Posterior cingulate gyrus (tissue), 11 donors: ENCODE results near the gene PTPRQ.

Experiments
- DNase-seq, 10 donors: peaks; one replicate each; pipeline versions ENCODE4 v3.0.0 to v3.0.0-alpha.2; 2020 to 2021; ENCODE audit warnings: mixed read lengths in 3 of 10
- intact Hi-C: fragments of 100-400 bp; cut with DNase I; formaldehyde crosslinking; loops from one replicate; pipeline ENCODE4 v1.15.1; 2023

Gene PTPRQ

GRCh38 chr12:80553316-80553715 is 109.3 kb downstream of the PTPRQ start:
- no peak for DNase-seq

DNA sequence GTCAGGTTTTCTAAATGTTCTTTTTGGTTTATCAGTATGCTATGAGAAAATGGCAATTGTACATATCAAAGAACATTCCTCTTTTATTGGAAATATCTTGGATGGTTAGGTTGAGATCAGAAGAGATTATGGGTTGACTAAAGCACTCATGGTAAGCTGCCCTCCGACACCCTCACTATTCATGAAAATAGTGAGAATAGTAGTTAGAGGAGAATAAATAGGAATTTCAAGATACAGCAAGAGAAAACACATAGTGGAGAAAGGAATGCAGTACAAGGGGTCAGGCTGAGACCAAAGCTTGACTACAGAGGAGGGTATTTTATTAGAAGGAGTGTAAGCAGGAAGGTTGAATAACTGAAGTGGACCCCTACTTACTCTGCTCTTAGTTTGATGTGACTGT is 112.5 kb downstream of the PTPRQ start:
- intact Hi-C loops = no loop called here
- no peak for DNase-seq

More at GRCh38 chr12:80553316-80553715, 109.3 kb downstream of the PTPRQ start:
- intact Hi-C loops = no loop called here

DNA sequence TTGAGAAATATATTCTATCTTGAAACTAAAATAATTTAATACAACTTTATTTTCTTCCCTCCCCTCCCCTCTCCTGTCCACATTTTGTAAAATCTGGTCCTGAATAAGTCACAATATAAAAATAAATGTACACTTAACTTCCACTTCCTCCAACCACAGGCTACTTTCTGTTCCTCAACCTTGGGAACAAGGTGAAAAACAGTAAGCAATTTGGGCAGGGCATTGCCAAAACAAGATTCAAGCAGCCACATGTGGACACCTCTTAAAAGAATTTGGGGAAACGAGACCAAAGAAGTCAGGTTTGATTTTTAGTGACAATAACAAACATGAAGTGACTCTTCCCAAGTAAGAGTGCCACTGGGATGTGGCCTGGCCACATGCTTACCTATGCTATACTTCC is 115.7 kb downstream of the PTPRQ start:
- DNase-seq = no peak
- intact Hi-C loops = no loop called here

GRCh38 chr12:80565271-80565670 is 121.2 kb downstream of the PTPRQ start:
- DNase-seq = no peak
- intact Hi-C loops = no loop called here

GRCh38 chr12:80567401-80567800 is 123.4 kb downstream of the PTPRQ start:
- intact Hi-C loops = no loop called here
- DNase-seq = no peak

DNA sequence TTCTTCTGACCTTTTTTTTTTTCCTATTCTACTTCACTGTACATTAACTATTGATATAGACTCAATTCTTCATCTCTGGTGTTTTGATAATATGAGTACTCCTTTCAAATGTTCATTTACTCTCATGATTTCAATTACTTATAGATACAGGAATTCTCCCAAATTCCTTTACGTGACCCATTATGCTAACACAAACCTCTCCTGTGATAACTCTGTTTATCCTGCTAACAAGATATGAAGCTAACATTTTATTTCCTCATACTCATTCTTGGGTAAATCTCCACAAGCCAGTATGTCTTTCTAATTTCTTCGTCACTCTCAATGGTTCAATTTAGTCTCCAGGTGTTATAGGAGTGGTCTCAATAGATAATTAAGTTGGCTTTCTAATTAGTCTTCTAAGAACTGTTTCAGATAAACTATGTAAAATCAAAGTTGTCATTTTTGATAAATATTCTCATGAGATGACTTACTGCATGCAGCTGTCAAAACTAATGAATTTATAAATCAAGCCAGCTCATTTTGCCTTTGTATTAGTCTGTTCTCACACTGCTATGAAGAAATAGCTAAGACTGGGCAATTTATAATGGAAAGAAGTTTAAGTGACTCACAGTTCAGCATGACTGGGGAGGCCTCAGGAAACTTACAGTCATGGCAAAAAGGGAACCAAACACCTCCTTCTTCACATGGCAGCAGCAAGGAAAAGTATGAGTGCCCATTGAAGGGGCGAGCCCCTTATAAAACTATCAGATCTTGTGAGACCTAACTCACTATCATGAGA is 132.8 kb downstream of the PTPRQ start:
- DNase-seq = no peak
- intact Hi-C loops = no loop called here

DNA sequence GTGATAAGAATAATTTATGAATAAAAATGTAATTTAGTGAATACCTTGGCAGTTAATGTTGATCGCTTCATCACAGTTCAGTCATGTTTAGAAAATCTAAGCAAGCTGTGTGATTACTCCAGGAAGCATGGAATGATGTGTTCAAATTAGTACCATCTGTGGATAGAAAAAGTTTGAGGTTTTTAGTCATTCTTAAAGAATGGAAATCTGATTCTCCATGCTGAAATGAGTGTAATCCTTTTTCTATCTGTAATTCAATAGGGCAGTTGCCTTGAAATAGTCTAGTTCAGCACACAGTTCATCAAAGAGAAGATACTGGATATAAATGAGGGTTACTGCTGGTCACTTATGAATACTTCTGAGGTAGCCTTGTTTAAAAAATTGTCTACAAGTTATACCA is 136.2 kb downstream of the PTPRQ start:
- intact Hi-C loops = no loop called here

DNA sequence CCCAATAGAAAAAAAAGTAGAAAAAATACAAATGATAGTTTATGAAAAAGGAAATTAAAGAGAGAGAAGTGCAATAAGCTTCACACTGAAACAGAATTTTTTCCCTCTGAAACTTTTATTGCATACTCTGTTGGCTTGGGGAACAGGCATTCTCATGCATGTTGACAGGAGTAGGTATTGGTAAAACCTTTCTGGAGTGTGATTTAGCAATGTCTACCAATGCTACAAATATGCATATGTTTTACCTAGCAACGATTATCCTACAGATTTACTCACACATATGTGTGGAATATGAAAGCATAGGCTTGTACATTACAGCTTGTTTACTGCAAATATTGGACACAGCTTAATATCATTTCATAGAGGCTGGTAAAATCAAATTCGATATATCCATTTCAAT is 137.7 kb downstream of the PTPRQ start:
- intact Hi-C loops = no loop called here

More for the DNA sequence above, 136.2 kb downstream of the PTPRQ start:
- DNase-seq = no peak

GRCh38 chr12:80582431-80582830 is 138.4 kb downstream of the PTPRQ start:
- DNase-seq = no peak
- intact Hi-C loops = no loop called here

More for the DNA sequence above, 137.7 kb downstream of the PTPRQ start:
- no peak for DNase-seq

GRCh38 chr12:80589077-80589476 is 145.0 kb downstream of the PTPRQ start:
- intact Hi-C loops = no loop called here
- DNase-seq = no peak

DNA sequence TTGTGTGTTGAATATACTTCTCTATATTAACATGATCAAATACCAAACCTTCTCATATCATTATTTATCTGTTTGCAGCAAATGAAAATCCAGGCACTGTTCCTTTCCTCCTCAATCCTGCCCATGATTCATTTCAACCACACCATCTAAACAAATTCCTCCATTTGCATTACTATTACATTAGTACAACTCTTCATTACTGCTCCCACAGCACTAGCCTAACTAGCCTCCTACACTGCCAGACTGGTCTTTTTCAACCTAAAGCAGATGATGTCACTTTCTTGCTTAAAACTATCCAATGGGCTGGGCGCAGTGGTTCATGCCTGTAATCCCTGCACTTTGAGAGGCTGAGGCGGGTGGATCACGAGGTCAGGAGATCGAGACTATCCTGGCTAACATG is 146.1 kb downstream of the PTPRQ start:
- intact Hi-C loops = no loop called here
- DNase-seq = no peak

- intact Hi-C loops = no loop called here
- no peak for DNase-seq
These were observed 149.7 kb downstream of the PTPRQ start for GRCh38 chr12:80593766-80594165.

DNA sequence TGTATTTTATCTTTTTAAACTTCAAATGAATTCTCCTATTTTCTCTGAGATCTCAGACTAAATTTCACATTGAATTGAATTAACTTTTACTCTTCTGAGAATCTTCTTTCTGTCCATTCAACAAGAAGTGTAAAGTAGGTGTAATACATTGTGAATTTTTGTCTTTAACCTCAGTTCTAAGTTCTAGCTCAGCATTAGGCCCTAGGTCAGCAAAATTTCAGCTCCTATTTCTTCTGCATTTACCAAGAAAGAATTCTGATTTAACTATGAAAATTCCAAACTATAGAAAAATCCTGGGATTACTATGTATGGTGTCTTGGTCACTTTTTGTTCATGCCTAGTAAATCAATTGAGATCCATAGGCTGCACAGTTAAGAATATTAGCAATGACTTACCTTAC is 152.5 kb downstream of the PTPRQ start:
- DNase-seq = no peak
- intact Hi-C loops = no loop called here

GRCh38 chr12:80598004-80598606 is 154.1 kb downstream of the PTPRQ start:
- no peak for DNase-seq
- intact Hi-C loops = no loop called here

DNA sequence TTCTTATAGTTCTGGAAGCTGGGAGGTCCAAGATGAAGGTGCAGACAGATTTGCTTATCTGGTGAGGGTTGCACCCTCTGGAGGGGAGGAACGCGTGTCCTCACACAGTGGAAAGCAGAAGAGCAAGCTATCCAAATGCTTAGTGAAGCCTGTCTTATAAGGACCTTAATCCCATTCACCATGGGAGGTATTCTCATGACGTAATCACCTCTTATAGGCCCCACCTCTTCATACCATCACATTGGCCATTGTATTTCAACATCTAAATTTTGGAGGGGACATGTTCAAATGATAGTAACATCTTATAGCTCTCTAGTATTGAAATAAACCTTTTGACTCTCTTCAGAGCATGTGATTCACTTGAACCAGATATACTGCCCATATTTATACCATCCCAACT is 158.4 kb downstream of the PTPRQ start:
- DNase-seq = no peak
- intact Hi-C loops = no loop called here

DNA sequence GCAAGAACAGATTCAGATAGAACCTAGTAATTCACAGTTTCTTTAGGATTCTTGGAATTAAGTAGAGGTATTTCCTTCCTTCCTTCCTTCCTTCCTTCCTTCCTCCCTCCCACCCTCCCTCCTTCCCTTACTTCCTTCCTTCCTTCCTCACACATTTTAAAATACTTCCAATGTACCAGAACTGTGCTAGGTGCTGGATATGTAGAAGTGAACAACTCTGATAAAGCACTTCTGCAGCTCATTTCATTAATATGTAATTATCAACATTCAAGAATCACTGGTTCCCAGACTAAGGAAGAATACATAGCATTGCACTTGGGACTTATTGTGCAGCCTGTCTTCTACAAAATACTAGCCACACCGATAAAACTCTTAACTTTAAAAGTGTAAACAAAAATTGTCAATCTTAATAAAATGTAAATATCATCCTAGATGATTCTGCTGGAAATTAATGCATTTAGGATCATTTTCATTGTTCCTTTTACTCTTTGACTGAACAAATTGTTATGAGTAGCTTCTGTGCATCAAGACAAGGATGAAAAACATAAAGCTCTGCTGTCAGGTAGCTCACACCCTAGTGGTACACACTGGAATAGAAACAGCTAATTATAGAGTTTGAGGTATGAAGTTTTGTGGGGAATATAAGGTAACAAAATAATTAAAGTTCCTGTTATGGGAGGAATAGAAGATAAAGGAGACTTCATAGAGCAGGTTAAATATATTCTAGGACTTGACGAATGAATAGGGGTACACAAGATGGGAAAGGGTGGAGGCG is 163.5 kb downstream of the PTPRQ start:
- intact Hi-C loops = no loop called here
- DNase-seq = no peak

DNA sequence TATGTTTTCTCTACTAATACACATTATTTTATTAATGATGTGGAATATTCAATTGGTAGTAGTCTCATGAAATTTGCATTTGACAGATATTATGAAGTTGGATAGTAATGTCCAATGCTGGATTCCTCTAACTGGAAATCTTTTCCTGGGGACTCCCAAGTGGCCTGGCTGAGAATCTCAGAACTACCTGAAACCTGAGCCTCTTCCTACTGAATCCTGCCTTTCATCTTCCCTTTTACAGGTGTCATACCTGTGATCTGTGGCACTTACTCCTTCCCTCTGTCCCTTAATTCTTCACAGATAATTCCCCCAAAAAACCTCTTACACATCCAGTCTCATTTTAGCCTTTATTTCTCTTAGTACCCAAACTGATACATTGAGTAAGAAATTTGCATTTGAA is 173.7 kb downstream of the PTPRQ start:
- DNase-seq = no peak
- intact Hi-C loops = no loop called here

DNA sequence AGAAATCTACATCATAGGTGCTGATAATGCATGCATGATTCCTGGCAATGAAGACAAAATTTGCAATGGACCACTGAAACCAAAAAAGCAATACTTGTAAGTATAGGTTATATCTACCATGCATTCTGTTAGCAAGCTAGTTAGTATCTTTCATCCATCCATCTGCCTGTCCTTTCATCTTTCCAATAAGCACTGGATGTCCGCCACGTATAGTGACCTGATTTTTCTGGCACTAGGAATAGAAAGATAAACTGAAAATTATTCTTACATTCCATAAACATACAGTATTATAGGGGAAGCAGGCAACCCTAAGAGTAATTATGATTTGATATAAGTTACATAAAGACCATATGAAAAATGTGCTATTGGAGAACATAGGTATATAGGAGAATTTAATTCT is 176.2 kb downstream of the PTPRQ start:
- intact Hi-C loops = loop anchor here (10.0 kb wide), 1 partner anchor 65 kb away; no protein-coding TSS in a partner anchor
- DNase-seq = no peak

- no peak for DNase-seq
- intact Hi-C loops = loop anchor here (10.0 kb wide), 1 partner anchor 63 kb away; no protein-coding TSS in a partner anchor
These were observed 178.2 kb downstream of the PTPRQ start for GRCh38 chr12:80622271-80622670.

GRCh38 chr12:80625051-80625450 is 181.0 kb downstream of the PTPRQ start:
- intact Hi-C loops = loop anchor here (10.0 kb wide), 1 partner anchor 60 kb away; no protein-coding TSS in a partner anchor

GRCh38 chr12:80625901-80626300 is 181.9 kb downstream of the PTPRQ start:
- intact Hi-C loops = loop anchor here (10.0 kb wide), 1 partner anchor 59 kb away; no protein-coding TSS in a partner anchor
- no peak for DNase-seq

More at GRCh38 chr12:80625051-80625450, 181.0 kb downstream of the PTPRQ start:
- no peak for DNase-seq
